Measurements from ENCODE around the gene DUSP22.
"Not testable (repeated sequence)": the region's sequence is repeated elsewhere in the genome, so short reads cannot be mapped to it uniquely, and the experiment has no call there.

Gene DUSP22

GRCh38 chr6:325161-325860, 33.0 kb downstream of the DUSP22 start:
- DNase-seq = not testable (repeated sequence)

GRCh38 chr6:326066-326465, 33.8 kb downstream of the DUSP22 start:
- not testable (repeated sequence) for DNase-seq

GRCh38 chr6:326896-327537, 34.7 kb downstream of the DUSP22 start:
- no peak for DNase-seq

- no peak for DNase-seq
These were observed 35.3 kb downstream of the DUSP22 start for GRCh38 chr6:327538-328116.

- DNase-seq = no peak
These were observed 35.9 kb downstream of the DUSP22 start for GRCh38 chr6:328136-328670.

GRCh38 chr6:328924-329323, 36.6 kb downstream of the DUSP22 start:
- DNase-seq = no peak

GRCh38 chr6:329888-330691, 37.8 kb downstream of the DUSP22 start:
- DNase-seq = no peak

- no peak for DNase-seq
These were observed 38.7 kb downstream of the DUSP22 start for GRCh38 chr6:330948-331347.

GRCh38 chr6:331622-332521, 39.6 kb downstream of the DUSP22 start:
- DNase-seq = no peak

GRCh38 chr6:332671-333070, 40.4 kb downstream of the DUSP22 start:
- DNase-seq = no peak

GRCh38 chr6:333379-334002, 41.2 kb downstream of the DUSP22 start:
- DNase-seq = no peak

GRCh38 chr6:334536-335510, 42.5 kb downstream of the DUSP22 start:
- no peak for DNase-seq

- no peak for DNase-seq
These were observed 43.3 kb downstream of the DUSP22 start for GRCh38 chr6:335572-335971.

- DNase-seq = no peak
These were observed 44.1 kb downstream of the DUSP22 start for GRCh38 chr6:336159-337114.

GRCh38 chr6:337805-338368, 45.6 kb downstream of the DUSP22 start:
- no peak for DNase-seq

GRCh38 chr6:338815-339262, 46.6 kb downstream of the DUSP22 start:
- no peak for DNase-seq

- no peak for DNase-seq
These were observed 47.2 kb downstream of the DUSP22 start for GRCh38 chr6:339480-339879.

GRCh38 chr6:340186-340955, 48.1 kb downstream of the DUSP22 start:
- no peak for DNase-seq
